Measurements from ENCODE around the gene CAPN1.

GRCh38 chr11:65246506-65246905, 64.8 kb downstream of the CAPN1 start:
- TF ChIP-seq CREB1 (IDR thresholded peaks at IDR 0.05; ENCODE audit: low read depth): no peak
- TF ChIP-seq USF1 (IDR thresholded peaks at IDR 0.05): no peak

Data from Ishikawa (cell line).